Stomach (tissue), 9 donors: ENCODE measurements around the gene MKRN3. TPM values are rescaled to one million over a fixed set of nuclear protein-coding genes. Genes with fewer than 3 reads are reported as not detected.
"Not testable (repeated sequence)": the region's sequence is repeated elsewhere in the genome, so short reads cannot be mapped to it uniquely, and the experiment has no call there.

ENCODE experiments used
- DNase-seq, 2 donors: peaks; one replicate each; pipeline versions ENCODE4 v3.0.0 to v3.0.0-alpha.2; 2013 to 2019
- H3K27ac ChIP-seq, 5 donors: fragments of 200-600 bp in 4 of 5; sonication (generic) in 4 of 5; one replicate each; pipeline ENCODE4 v1.5.1; 2013 to 2019; ENCODE audit warnings: mild to moderate bottlenecking in 1 of 5, moderate library complexity in 1 of 5
- H3K27me3 ChIP-seq, 3 donors: fragments of 200-600 bp; sonication (generic); one replicate each; pipeline ENCODE4 v1.5.1; 2017 to 2019; ENCODE audit warnings: mixed run types in 1 of 3
- H3K36me3 ChIP-seq, 4 donors: fragments of 200-600 bp; sonication (generic); 1 replicate in 3 of 4; 2 replicates in 1 of 4; pipeline ENCODE4 v1.5.1; 2016 to 2019
- H3K4me1 ChIP-seq, 4 donors: fragments of 200-600 bp; sonication (generic); one replicate each; pipeline ENCODE4 v1.5.1; 2016 to 2019
- H3K4me3 ChIP-seq, 4 donors: fragments of 200-600 bp; sonication (generic) in 3 of 4; one replicate each; pipeline ENCODE4 v1.5.1; 2016 to 2019; ENCODE audit warnings: mild to moderate bottlenecking in 1 of 4
- H3K9me3 ChIP-seq, 4 donors: fragments of 200-600 bp; sonication (generic); one replicate each; pipeline ENCODE4 v1.5.1; 2016 to 2019
- EP300 ChIP-seq: sonication (generic); formaldehyde crosslinking; IDR thresholded peaks from one replicate; pipeline ENCODE4 v1.6.1; 2017; ENCODE audit warnings: antibody characterized with exemption
- POLR2A ChIP-seq, 4 donors: fragments of 450-650 bp; IDR thresholded peaks; one replicate each; pipeline ENCODE4 v1.6.1; 2016; ENCODE audit warnings: antibody characterized with exemption in 4 of 4, control low read depth in 2 of 4, mild to moderate bottlenecking in 1 of 4, moderate library complexity in 1 of 4
- POLR2AphosphoS5 ChIP-seq, 3 donors: sonication (generic); formaldehyde crosslinking; IDR thresholded peaks; one replicate each; pipeline ENCODE4 v1.6.1; 2016; ENCODE audit warnings: antibody characterized with exemption in 3 of 3
- WGBS, 5 donors: extraction: QIAGEN DNeasy Blood & Tissue Kit in 3 of 5; methylation state at CpG; one replicate each; pipeline versions ENCODE4 v1.1.5 to v1.1.7; 2013 to 2018; 5-methylcytosine and 5-hydroxymethylcytosine counted together
- intact Hi-C: fragments of 100-400 bp; cut with DNase I; formaldehyde crosslinking; loops from one replicate; pipeline ENCODE4 v1.15.1; 2023; ENCODE audit warnings: low total_unique reads
- polyA plus RNA-seq, 3 donors: library from polyadenylated mRNA; stranded (reverse); fragments of 200-250 nt; gene quantifications; one replicate each; pipeline ENCODE4 v1.2.3, GENCODE V29; 2013
- total RNA-seq, 5 donors: library from RNA; depleted of rRNA; stranded (reverse); fragments of >200 nt; gene quantifications; one replicate each; pipeline versions ENCODE4 v1.1.0 to v1.2.3, GENCODE V29; 2014 to 2016
- TF ChIP-seq, protein P1 (sequence below), 7 experiments: fragments of 450-650 bp in 4 of 7; fragments of 200-600 bp in 3 of 7; sonication (generic) in 3 of 7; IDR thresholded peaks; one replicate each; pipeline ENCODE4 v1.5.1; 2016 to 2019; ENCODE audit warnings: antibody characterized with exemption in 7 of 7, control low read depth in 2 of 7, mild to moderate bottlenecking in 1 of 7
- donor health status: healthy with polysubstance abuse.
- donor health status: Bipolar disorder and iron deficiency.
- donor health status: healthy.

MKRN3 gene
- total and polyA plus RNA-seq, 8 donors, result 0.40 to 14.2 (median 3.3) TPM; not detected in 5

DNA sequence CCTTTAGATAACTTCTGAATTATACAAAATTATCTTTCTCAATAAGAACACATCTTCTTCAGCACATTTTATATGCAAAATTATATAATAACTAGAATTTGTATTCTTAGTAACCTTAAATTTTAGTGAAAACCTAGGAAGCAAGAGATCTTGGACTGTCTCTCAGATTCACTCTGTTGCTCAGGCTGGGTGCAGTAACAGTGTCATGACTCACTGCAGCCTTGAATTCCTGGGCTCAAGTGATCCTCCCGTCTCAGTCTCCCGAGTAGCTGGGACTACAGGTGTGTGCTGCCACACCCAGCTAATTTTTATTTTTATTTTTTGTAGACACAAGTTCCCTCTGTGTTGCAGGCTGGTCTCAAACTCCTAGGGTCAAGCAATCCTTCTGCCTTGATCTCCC is 29.9 kb downstream of the MKRN3 start:
- Histone ChIP-seq H3K4me1 (no peaks in the 10 kb centered on the region), H3K27ac (no peak overlapping the region), H3K4me3 (no peak overlapping the region), H3K27me3 (no peaks in the 10 kb centered on the region), H3K9me3 (no peaks in the 10 kb centered on the region), H3K36me3 (no peaks in the 10 kb centered on the region)
- intact Hi-C loops, result no loop called here
- DNase-seq, result no peak
- 47 to 73% (median 56%) methylated on average over 2 of the region's 2 CpGs for WGBS, 5 donors
- TF ChIP-seq POLR2A (IDR thresholded peaks at IDR 0.05) (no peak), POLR2AphosphoS5 (IDR thresholded peaks at IDR 0.05) (no peak), EP300 (no peak)
- TF ChIP-seq, protein P1, sequence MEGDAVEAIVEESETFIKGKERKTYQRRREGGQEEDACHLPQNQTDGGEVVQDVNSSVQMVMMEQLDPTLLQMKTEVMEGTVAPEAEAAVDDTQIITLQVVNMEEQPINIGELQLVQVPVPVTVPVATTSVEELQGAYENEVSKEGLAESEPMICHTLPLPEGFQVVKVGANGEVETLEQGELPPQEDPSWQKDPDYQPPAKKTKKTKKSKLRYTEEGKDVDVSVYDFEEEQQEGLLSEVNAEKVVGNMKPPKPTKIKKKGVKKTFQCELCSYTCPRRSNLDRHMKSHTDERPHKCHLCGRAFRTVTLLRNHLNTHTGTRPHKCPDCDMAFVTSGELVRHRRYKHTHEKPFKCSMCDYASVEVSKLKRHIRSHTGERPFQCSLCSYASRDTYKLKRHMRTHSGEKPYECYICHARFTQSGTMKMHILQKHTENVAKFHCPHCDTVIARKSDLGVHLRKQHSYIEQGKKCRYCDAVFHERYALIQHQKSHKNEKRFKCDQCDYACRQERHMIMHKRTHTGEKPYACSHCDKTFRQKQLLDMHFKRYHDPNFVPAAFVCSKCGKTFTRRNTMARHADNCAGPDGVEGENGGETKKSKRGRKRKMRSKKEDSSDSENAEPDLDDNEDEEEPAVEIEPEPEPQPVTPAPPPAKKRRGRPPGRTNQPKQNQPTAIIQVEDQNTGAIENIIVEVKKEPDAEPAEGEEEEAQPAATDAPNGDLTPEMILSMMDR (IDR thresholded peaks at IDR 0.05), result no peak

DNA sequence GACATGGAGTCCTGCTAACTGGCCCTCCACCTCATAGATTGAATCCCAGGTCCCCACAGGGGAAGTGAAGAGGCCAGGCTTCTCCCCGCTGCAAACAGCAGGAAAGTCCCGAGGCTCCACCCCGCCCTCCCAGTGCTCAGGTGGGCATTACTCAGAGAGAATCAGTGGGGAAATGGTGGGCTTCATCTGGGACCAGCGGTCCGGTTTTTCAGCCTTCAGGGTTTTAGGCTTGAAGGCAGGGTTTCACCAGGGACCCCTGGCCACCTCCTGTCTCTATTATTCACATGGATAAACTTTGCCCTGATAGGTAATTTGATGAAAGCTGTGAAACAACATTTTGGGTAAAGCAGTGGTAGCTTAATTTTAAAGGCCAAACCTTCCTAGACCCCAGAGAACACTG is 31.3 kb downstream of the MKRN3 start:
- H3K4me3 ChIP-seq, result no peak overlapping the region
- intact Hi-C loops, result no loop called here
- peaks cover 0 to 4% (median 0%) of the 10 kb centered on the region in 4 donors for H3K9me3 ChIP-seq
- WGBS, 5 donors, result 59 to 76% (median 69%) methylated on average over 5 of the region's 5 CpGs
- H3K4me1 ChIP-seq, result no peaks in the 10 kb centered on the region
- TF ChIP-seq POLR2AphosphoS5 (IDR thresholded peaks at IDR 0.05) (no peak), POLR2A (IDR thresholded peaks at IDR 0.05) (no peak), EP300 (no peak)
- TF ChIP-seq, protein P1 (IDR thresholded peaks at IDR 0.05), result no peak
- no peaks in the 10 kb centered on the region for H3K27me3 ChIP-seq
- H3K36me3 ChIP-seq, result no peaks in the 10 kb centered on the region
- H3K27ac ChIP-seq, result no peak overlapping the region
- no peak for DNase-seq

DNA sequence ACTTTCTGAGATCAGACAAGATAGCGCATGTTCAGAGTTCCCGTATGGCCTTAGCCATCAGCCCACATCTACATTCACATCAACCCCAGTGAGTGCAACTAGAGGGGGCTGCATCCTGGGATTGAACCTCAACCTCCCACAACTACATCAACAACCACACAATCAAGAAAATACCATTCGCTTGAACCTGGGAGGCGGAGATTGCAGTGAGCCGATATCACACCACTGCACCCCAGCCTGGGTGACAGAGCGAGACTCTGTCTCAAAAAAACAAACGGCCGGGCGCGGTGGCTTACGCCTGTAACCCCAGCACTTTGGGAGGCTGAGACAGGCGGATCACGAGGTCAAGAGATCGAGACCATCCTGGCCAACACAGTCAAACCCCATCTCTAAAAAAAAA is 31.8 kb downstream of the MKRN3 start:
- H3K4me3 ChIP-seq, H3K27ac ChIP-seq, H3K4me1 ChIP-seq, H3K9me3 ChIP-seq, H3K36me3 ChIP-seq, intact Hi-C loops, DNase-seq, H3K27me3 ChIP-seq: not testable (repeated sequence)
- 81 to 89% (median 85%) methylated on average over 14 of the region's 14 CpGs for WGBS, 5 donors

DNA sequence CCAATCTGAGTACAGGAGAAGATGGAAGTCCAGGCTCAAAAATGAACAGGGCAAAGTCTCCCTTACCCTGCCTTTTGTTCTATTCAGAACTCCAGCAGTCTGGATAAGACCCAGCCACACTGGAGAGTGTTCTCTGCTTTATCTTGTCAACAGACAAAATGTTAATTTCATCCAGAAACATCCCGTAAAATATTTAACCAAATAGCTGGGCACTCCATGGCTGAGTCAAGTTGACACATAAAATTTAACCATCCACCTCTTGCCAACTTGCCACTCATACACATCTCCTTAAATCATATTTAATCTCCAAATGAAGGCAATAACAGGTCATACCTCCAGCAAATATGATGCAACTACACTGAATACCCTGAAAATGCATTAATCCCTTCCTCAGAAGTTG is 33.6 kb downstream of the MKRN3 start:
- WGBS, 5 donors, result 77 to 94% (median 90%) methylated on average over 1 of the region's 1 CpG

DNA sequence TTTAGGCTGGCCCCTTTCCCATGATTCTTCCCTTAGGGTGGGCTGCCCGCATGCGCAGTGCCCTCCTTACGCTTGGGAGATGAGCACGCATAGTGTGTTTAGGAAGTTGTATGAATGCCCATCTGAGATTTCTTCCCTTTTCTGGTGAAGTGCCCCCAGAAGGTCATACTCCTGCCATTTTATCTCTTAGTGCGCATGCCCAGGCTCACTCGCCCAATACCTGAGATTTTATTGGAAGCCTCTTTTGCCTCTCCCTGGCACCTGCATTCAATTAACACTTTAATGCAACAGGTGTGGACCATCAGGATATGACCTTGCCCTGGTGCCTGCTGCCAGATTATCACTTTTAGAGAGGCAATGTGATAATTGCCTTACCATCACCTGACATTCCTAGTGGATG is 36.6 kb downstream of the MKRN3 start:
- H3K4me3 ChIP-seq, result no peak overlapping the region
- no peak overlapping the region for H3K27ac ChIP-seq
- no peaks in the 10 kb centered on the region for H3K4me1 ChIP-seq
- H3K36me3 ChIP-seq, result no peaks in the 10 kb centered on the region
- WGBS, 5 donors, result 89 to 94% (median 94%) methylated on average over 6 of the region's 6 CpGs
- no peak for DNase-seq
- TF ChIP-seq POLR2AphosphoS5 (IDR thresholded peaks at IDR 0.05) (no peak), EP300 (no peak), POLR2A (IDR thresholded peaks at IDR 0.05) (no peak)
- TF ChIP-seq, protein P1 (IDR thresholded peaks at IDR 0.05), result no peak
- peaks cover 0 to 9% (median 0%) of the 10 kb centered on the region in 4 donors for H3K9me3 ChIP-seq
- H3K27me3 ChIP-seq, result no peaks in the 10 kb centered on the region
- intact Hi-C loops, result no loop called here

More for the DNA sequence above, 33.6 kb downstream of the MKRN3 start:
- no peak overlapping the region for H3K27ac ChIP-seq
- no peaks in the 10 kb centered on the region for H3K4me1 ChIP-seq
- DNase-seq, result no peak
- no peak overlapping the region for H3K4me3 ChIP-seq
- intact Hi-C loops, result no loop called here
- no peaks in the 10 kb centered on the region for H3K27me3 ChIP-seq
- H3K9me3 ChIP-seq, result peaks cover 0 to 9% (median 0%) of the 10 kb centered on the region in 4 donors
- H3K36me3 ChIP-seq, result no peaks in the 10 kb centered on the region
- TF ChIP-seq POLR2AphosphoS5 (IDR thresholded peaks at IDR 0.05), result no peak
- no peak for TF ChIP-seq EP300
- TF ChIP-seq, protein P1 (IDR thresholded peaks at IDR 0.05), result no peak
- TF ChIP-seq POLR2A (IDR thresholded peaks at IDR 0.05), result no peak
